NCI-H2227 (cell line): Measurements from ENCODE around the gene CDH4.

Experiments
- DNase-seq: peaks from one replicate; lab custom pipeline; 2025; ENCODE audit not compliant: unreplicated experiment; lab: John Stamatoyannopoulos, UW

The CDH4 gene

DNA sequence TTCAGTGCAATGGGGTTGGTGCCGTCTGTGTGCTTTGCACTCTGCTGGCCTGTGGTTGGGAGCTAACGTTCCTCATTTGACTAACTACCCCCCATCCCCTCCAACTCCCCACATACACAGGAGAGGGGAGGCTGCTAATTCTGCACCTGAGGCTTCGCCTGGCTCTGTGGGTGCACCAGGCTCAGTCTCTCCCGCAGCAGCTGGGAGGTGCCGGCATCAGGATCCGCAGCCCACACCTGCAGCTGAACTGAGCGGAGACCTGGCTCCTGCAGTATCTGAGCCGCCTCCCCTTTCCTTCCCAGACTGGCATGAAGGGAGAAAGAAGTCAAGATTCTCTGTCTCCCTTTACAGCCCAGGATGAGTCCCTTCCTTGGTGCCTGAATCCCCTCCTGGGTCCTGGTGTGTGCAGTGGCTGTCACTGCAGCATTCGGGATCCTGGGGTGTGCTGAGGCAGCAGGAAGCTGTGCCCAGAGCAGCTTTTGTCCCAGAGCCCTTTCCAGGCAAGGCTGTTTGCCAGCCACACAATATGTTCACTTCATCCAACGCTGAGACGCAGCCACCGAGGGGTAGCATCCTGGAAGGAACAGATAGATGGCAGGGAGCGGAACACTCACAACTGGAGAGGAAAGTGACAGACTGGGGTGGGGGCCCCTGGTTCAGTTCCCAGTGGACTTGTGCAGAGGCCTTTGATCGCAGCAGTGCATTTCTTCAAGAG lies 70.2 kb downstream of the CDH4 start:
- no peak for DNase-seq

DNA sequence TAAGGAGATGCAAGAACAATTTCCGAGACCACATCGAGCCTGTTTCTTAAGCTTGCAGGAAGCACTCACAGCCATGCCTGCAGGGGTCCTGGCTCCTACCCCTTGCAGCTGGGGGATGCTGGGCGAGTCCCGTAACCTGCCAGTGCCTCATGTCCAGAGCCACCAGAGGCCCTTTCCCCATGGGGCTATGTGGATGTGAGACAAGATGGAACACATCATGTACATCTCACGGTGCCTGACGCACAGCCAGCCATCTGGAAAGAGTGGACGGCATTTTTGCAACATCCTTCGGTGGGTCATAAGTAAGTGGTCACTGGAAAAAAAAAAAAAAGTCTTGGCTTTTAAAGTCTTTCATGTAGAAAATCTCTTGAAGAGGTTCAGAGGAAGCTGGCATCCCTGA lies 72.8 kb downstream of the CDH4 start:
- no peak for DNase-seq

DNA sequence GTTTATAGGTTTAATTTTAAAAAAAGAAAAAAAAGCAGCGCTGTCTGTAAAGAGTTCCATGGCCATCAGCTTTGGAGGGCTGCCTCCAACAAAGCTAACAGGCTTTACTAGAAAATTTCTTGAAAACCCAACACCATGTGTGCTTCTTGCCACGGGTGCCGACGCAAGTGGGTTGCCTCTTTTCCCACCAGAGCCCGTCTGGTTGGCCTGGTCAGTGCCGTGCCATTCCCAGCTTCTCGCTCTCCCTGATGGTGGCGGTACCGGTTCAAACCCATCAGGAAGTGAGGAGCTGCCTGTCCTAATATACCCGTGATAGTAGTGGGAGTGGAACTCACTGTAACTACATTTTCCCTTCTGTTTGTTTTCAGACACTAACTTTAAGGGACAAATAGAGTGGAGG lies 73.7 kb downstream of the CDH4 start:
- DNase-seq, result no peak

DNA sequence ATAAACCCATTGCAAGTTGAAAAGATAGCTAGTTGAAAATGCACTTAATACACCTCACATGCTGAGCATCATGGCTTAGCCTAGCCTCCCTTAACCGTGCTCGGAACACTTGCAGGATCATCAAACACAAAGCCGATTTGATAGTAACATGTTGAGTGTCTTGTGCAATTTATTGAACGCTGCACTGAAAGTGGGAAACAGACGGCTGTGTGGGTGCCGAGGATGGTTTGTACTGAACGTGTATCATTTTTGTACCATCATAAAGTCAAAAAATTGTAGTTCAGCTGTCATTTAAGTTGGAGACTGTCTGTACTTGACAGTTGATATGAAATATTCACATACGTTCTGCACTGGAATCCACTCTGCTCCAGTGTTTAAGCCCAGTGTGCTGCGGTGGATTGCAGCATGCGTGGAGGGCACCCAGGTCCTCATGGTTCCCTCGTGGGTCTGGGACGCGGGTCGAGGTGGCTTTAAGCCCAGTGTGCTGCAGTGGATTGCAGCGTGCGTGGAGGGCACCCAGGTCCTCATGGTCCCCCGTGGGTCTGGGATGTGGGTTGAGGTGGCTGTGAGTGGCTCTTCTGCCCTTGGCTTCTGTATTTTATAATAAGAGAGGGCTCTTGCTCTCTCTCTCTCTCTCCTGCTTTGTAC lies 77.0 kb downstream of the CDH4 start:
- DNase-seq, result no peak

DNA sequence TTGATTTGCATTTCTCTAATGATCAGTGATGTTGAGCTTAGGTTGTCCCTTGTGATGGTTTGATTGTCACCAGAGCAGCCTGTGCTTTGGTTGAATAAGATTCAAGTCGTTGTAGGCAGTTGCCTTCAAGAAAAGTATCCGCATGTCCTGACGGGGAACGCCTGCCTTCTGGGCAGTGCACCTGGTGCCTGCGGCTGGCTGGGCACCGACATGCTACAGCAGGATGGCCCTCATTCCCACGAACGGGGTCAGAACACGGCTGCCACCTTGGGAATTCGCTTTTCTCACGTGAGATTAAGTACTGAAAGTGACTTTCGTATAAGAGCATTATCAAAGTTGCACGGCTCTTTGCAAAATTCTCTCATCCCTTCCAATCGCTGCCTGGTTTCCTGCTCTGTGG lies 78.4 kb downstream of the CDH4 start:
- DNase-seq, result no peak

DNA sequence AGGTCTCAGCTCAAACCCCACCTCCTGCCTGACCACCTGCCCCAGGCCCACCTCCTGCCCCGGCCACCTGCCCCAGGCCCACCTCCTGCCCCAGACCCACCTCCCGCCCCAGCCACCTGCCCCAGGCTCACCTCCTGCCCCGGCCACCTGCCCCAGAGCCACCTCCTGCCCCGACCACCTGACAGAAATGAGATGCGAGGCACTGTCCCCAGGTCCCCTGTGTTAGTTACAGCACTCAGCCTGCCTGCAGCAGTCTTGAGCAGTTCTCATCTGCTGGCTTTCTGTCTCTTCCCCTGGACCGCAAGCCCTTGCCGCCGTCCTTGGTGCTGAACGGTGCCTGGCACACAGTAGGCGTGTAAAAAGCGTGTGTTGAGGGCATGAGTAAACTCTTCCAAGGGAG lies 79.5 kb downstream of the CDH4 start:
- no peak for DNase-seq

DNA sequence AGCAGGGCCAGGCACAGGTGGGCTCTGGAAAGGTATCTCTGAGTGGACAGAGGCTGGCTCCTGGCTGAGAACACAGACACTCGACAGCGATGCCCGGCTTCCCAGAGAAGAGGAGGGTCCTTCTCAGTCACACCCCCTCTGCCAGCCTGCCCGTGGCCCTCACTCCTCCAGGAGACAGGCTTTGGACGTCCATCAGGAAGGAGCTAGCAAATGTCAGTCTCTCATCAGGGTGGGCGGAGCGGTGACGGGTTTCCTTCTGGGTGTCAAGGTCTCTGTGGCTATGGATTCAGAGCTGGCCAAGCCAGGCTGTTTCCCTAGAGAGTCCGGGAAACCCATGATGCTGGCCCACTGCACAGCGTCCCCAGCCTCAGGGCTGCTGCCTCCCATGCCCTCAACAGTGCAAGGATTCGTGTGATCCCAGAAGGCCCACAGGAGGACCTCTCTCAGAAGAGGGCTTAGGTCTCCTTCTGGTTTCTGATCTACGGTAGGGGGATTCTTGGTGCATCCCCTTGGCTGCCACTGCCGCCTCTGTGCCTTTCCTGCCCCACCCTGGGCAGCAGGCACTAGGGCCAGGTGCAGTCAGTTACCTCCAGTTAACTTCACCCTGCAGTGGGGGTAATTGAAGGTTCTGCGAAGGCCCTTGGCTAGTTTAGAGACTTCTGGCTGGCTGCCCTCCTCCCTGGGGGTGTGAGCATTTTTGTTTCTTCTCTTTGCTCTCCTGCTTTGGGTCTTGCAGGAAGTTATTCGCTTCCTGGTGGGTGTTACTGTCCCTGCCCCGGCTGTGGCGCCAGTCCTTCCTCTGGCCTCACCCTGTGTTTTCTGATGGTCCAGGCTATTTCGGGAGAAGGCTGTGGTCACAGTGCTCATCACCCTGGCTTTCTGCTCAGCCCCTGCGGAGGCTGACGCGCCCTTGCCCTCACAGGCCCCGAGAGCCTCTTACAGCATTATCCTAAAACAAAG lies 80.2 kb downstream of the CDH4 start:
- no peak for DNase-seq

DNA sequence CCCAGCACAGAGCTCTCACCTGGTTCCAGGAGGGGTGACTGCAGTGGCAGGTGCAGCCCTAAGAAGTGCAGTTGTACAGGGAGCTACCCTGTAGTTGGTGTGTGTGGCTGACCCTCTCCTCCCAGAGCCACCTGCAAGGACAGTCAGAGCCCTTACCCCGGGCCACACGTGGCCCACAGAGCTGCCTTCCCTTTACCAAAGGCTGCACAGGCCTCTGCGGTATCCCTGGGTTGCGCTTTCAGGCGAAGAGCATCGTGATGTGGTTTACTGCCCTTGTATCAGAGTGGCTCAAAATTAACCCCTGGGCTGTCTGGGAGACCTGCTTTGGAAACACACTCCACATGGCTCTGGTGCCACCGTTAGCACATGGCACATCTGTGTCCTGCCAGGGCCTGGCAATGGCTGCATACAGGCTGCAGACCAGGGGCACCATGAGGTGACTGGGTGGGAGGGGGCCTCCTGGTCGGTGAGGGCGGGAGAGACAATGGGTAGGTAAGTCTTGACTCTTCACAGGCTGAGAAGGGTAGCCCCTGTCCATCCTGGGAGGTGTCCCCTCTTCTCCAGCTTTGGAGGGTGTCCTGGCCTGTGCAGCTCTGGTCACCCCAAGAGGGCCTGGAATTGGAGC lies 81.5 kb downstream of the CDH4 start:
- DNase-seq, result no peak

DNA sequence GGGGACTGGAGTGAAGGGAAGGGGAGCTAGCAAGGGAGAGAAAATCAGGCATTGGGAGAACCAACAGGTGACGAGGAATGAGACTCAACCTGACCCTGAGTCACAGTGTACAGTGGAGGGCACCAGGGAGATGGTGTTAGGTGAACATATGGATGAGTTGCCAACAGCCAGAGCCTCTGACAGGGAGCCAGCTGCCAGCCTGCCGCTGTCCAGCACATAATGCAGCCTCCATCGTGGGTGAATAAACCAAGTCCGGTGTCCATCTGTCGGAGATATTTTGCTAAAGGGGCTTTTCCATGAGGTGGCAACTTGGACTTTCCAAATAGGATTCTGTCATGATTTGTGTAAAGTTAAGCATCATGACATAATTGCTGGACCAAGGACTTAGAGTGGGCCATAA lies 88.1 kb downstream of the CDH4 start:
- no peak for DNase-seq

DNA sequence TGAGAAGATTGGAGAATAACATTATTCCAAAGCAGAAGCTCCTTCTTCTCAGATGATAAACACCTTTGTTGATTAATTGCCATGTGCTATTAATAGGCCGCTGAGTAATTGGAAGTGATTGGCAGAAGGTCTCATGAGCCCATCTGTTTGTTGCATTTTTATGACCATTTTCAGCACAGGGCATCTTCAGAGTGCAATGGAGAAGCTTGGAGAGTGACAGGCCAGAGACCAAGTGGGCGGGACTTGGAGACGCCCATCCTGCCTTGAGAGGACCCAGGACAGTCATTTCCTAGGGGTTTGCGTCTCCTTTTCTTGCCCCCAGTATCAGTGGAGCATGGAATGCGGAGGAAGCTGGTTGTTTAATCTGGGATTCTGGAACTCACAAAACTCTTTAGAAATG lies 89.5 kb downstream of the CDH4 start:
- no peak for DNase-seq

DNA sequence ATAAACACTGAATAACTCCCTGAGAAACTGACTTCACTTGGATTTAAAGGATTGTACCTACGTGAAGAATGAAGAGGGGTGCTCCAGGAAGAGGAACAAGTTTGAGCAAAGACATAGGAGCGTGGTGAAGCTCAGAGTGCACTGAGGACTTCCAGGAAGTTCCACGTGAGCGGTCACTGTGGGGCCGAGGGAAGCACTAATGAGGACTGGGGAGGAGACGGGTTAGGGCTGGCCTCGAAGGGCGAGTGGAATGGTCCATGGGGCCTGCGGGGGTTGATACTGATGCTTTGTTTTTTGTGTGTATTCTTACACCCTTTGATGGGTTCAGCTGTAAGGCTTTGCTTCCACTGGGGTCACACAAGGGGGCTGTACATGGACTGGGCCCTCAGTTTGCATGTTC lies 91.9 kb downstream of the CDH4 start:
- DNase-seq, result no peak

DNA sequence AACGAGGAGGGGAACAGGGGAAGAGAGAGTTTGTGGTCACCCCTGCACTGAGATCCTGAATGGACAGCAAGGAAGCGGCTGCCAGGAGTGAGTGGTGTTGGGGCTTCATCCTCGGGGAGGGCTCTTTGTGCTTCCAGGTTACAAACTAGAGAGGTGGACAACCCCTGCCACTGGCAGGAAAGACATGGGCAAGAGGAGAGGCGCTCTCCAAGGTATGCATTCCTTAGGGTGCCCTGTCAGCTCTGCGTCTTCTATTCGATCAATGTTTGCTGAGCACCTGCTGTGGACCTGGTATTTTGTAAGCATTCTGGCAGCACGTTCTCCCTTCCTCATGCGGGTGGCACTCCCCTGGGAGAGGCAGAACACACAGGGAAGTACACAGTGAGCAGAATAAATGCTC lies 93.6 kb downstream of the CDH4 start:
- no peak for DNase-seq

DNA sequence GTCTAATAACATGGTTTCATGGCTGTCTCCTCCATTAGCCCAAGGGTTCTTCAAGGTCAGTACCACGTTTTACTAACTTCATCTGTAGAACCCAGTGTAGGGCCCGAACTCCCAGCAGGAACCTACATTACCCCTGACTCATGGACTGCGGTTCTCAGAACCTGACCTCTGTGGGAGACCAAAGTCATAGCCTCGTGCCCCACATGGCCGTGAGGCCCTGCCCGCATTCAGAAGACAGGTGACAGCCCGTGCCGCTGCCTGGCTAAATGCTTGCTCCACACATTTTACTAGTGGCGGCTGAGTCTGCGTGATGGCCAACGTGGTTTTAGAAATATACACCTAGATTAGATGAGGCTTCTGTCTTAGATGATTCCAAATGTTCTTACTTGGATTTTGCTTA lies 94.9 kb downstream of the CDH4 start:
- DNase-seq, result no peak

DNA sequence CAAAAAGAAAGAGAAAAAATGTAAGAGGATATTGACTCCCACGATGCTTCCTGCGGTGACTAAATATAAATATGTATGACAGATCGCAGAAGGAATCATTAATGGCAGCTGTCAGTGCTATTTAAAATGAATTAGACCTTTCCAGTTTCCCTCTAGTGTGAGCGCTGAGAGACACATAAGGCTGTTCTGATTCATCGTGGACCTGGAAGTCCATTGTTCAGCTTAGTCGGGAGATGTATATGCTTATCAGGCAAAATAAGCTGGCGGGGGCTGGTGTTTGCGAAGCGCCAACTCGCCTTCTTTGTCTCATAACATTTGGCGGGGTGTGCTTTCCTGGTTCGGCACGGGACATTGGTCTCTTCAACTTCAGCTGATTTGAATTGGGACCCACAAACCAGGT lies 95.4 kb downstream of the CDH4 start:
- DNase-seq, result no peak

DNA sequence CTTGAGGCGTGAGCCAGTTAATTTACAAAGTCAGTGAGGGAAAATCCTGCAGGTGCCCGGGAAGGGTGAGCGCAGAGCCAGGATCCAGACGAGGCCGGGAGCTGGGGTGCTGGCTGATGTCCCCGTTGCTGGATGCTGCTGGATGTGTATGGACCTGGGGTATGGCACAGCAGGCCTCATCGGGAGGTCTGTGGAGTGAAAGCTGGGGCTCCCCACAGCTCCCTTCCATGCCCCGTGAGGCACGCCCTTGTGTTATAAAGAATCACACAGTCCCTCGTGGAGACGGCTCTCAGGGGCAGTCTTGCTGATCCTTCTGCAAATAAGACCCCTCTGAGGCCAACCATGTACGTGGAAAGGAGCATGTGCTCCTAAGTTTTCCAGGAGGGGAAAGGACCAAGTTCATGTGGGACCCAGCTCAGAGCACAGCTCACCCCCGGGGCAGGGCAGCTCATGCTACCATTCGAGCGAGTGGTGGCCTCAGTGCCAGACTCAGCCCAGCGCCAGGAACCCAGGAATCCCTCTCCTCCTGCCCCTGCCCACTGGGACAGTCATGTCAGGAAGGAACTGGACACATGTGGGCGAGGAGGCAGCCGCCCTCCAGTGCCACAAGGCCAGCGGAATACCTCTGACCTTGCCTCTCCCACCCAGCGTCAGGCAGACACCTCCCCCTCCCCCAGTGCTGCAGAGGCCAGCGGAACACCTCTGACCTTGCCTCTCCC lies 97.5 kb downstream of the CDH4 start:
- DNase-seq, result no peak

DNA sequence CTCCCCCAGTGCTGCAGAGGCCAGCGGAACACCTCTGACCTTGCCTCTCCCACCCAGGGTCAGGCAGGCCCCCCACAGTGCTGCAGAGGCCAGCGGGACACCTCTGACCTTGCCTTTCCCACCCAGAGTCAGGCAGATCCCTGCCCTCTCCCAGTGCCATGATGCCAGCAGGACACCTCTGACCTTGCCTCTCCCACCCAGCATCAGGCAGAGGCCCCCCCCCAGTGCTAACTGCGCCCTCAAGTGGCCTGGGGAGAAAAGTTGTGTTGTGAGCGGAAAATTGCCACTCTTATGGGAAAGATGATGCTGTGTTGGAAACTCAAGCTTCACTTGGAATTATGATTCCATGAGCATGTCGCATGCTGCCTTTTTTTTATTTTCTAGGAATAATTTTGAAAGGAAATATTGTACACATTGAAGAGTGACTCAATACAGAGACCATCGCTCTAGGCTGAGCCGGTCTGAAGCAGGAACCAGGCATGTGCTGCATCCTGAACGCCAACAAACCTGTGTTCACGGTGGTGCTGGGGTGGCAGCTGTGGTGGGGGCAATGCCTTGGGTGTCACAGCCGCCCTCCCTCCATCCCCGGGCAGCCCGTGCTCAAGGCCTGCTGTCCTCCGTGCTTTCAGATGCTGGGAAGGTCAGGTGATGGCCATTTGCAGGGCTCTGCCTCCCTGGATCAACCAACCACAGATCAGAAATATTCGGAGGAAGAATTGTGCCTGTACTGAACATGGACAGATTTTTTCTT lies 98.6 kb downstream of the CDH4 start:
- no peak for DNase-seq

DNA sequence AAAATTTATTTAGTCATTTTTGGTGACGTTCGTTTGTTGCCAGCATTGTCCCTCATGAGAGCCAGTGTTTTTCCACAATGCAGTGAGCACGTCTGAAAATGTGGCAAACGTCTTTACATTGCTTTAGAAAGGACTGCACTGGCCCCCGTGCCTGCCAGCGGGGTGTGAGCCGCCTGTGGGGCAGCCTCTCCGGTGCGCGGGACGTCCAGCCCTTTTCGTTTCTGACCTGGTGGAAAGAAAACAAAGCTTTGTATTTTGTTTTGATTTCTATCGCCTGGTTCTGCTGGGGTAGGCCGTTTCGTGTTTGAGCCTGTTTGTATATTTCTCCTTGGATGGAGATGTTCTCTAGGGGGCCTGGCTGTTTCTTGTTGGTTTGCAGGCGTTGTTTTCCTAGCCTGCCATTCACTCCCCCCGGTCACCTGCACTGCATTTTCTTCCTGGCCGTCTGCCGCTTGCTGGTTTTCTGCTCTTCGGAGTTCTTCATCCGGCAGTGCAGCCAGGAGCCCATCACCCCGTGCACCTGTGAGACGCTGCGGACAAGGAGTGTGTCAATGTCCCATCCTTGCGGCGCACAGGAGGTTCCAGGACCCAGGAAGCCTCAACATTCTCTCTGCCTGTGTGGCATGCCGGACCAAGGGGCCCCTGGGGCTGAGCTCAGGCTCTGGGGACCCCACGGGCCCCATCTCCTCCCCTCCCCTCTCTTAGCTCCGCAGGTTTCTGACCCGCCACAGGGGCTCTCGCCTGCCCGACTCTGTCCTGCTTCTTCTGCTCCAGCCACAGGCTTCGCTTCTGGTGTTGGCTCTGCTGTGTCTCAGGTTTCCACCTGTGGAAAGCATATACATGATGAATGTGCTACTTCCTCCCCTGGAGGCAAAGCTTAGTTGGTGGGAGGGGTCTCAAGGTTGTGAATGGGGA lies 100.5 kb downstream of the CDH4 start:
- no peak for DNase-seq

DNA sequence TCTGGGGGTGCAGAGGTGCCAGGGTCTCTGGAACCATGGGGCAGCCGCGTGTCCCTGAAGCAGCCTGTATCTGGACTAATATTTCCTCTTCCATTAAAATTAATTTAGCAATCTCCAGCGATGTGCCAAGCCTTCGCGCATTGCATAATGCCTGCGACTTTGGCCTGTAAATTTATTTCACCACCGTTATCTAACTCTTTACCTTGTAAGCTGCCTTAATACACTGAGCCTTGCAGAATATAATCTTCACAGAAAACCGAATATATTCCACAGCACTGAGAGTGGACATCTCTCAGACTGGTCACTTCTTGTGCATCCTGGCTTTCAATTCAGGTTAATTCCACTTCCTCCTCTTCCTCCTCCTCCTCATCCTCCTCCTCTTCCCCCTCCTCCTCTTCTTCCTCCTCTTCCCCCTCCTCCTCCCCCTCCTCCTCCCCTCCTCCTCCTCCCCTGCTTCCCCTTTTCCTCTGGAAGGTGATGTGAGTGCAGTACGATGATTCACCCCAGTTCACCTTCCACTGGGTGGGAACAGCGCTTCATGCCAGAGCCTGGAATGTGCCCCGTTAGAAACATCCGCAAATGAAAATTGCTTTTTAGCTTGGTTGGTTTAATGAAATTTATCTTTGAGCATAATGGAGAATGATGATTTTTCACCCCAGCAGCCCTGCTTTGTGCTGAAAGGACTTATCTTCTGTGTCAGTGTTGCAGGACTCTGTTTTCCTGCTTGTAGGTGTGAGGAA lies 101.4 kb downstream of the CDH4 start:
- DNase-seq, result no peak
